ENCODE data around the gene CTNNBIP1. TPM values are rescaled to one million over a fixed set of nuclear protein-coding genes. Genes with fewer than 3 reads are reported as not detected.

The CTNNBIP1 gene
- total and polyA plus RNA-seq, 2 experiments from 2014 or later = 80.1 to 122 TPM

DNA sequence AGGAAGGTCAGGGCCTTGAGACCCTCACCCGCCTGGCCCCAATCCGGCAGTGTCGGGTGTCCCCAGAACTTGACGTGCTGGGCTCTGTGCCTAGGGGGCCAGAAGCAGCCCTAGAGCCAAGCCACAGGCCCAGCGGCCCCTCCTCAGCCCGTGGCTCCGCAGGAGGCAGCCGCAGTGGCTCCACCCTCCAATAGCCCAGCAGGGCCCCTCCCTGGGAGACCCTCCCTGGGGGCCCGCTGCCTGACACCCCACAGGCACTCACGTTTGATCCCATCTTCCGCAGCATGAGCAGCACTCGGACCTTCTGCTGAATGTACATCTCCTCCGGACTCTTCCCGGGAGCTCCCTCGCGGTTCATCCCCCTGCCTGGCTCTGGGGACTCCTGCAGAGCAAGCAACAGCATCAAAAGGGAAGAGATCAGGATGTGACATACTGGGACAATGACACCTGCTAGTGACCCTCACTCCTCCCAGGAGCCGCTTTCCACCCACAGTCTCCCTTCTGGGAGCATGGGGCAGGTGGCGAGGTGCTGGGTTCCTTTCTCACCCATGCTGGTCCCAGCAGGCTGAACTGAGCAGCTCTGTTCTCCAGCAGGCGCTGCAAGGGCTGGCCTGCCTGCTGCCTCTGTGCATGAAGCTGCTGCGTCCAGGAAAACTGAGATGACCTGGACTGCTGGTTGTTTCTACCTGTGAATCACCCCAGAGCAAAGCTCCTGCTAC is 38.2 kb downstream of the CTNNBIP1 start:
- H3K36me3 ChIP-seq = peaks cover 4% of the 10 kb centered on the region
- no peak for DNase-seq (ENCODE audit: low read depth in 1 of 2, low spot score in 1 of 2)
- no peaks in the 10 kb centered on the region for H3K27me3 ChIP-seq
- H3K4me3 ChIP-seq = no peak overlapping the region
- TF ChIP-seq, protein P1, sequence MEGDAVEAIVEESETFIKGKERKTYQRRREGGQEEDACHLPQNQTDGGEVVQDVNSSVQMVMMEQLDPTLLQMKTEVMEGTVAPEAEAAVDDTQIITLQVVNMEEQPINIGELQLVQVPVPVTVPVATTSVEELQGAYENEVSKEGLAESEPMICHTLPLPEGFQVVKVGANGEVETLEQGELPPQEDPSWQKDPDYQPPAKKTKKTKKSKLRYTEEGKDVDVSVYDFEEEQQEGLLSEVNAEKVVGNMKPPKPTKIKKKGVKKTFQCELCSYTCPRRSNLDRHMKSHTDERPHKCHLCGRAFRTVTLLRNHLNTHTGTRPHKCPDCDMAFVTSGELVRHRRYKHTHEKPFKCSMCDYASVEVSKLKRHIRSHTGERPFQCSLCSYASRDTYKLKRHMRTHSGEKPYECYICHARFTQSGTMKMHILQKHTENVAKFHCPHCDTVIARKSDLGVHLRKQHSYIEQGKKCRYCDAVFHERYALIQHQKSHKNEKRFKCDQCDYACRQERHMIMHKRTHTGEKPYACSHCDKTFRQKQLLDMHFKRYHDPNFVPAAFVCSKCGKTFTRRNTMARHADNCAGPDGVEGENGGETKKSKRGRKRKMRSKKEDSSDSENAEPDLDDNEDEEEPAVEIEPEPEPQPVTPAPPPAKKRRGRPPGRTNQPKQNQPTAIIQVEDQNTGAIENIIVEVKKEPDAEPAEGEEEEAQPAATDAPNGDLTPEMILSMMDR (IDR thresholded peaks at IDR 0.05; ENCODE audit: low read depth, low read length) = no peak
- H3K27ac ChIP-seq = no peak overlapping the region
- H3K4me1 ChIP-seq (ENCODE audit: low read depth) = peaks cover 9% of the 10 kb centered on the region
- H3K9me3 ChIP-seq (ENCODE audit: low read depth) = no peaks in the 10 kb centered on the region

DNA sequence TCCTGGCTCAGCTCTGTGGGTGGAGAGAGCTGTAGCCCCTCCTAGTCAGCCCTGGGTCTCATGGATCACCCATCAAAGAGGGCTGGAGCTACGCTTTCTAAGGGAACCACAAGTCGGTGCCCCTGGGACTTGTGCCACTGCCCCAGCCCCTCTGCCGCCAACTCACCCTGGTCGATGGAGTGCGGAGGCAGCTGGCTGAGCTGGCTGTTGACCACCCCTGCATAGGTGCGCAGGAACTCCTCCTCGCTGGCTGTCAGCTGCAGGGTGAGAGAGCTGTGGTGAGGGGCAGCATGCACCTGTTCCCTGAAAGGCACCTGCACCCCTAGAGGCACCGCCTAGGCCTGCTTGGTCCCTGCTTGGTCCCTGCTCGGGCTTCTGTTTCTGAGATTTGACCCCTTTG is 39.0 kb downstream of the CTNNBIP1 start:
- Histone ChIP-seq H3K9me3 (ENCODE audit: low read depth) (no peaks in the 10 kb centered on the region), H3K36me3 (peaks cover 4% of the 10 kb centered on the region), H3K27ac (no peak overlapping the region), H3K4me3 (no peak overlapping the region), H3K4me1 (ENCODE audit: low read depth) (peaks cover 8% of the 10 kb centered on the region), H3K27me3 (no peaks in the 10 kb centered on the region)
- TF ChIP-seq, protein P1 (IDR thresholded peaks at IDR 0.05; ENCODE audit: low read depth, low read length) = no peak
- no peak for DNase-seq (ENCODE audit: low read depth in 1 of 2, low spot score in 1 of 2)

DNA sequence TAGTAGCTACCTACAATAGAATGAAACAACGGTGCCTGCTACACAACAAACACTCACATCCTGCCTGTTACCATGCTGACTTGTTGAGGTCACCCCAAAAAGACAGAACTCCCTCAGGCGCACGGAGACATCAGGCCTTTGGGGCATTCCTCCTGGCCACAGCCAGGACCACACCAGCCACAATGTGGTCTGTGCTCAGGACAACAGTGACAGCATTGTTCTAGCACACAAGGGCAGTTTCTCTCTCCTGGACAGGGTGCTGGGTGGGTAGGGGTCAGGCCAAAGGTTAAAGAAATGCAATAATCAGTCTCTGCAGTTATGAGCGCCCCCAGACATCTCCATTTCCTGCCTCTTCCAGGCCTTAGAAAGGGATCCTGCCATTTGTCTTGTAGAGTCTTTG is 39.5 kb downstream of the CTNNBIP1 start:
- Histone ChIP-seq H3K4me3 (no peak overlapping the region), H3K27me3 (no peaks in the 10 kb centered on the region), H3K36me3 (peaks cover 4% of the 10 kb centered on the region), H3K4me1 (ENCODE audit: low read depth) (peaks cover 6% of the 10 kb centered on the region), H3K27ac (no peak overlapping the region), H3K9me3 (ENCODE audit: low read depth) (no peaks in the 10 kb centered on the region)
- TF ChIP-seq, protein P1 (IDR thresholded peaks at IDR 0.05; ENCODE audit: low read depth, low read length) = no peak
- no peak for DNase-seq (ENCODE audit: low read depth in 1 of 2, low spot score in 1 of 2)

DNA sequence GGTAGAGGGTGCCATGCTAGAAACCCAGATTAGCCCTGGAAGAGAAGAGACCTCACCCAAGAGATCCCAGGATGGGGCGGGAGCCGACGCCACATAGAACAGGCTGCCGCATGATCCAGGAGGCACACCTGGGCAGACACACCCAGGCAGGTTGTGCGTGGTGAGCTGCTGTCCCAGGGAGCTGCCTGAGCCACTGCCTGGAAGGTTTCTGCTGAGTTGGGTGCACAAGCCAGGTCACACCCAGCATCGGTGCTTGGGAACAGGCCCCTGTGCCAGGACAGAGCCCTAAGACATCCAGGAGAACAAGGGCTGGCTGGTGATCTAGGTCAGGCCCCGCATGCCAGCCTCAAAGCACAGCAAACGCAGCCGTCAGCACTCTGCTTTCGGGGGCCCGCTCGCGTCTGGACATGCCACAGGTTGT is 40.2 kb downstream of the CTNNBIP1 start:
- Histone ChIP-seq H3K9me3 (ENCODE audit: low read depth) (no peaks in the 10 kb centered on the region), H3K27ac (no peak overlapping the region), H3K4me1 (ENCODE audit: low read depth) (no peaks in the 10 kb centered on the region), H3K4me3 (no peak overlapping the region), H3K27me3 (no peaks in the 10 kb centered on the region), H3K36me3 (peaks cover 4% of the 10 kb centered on the region)
- TF ChIP-seq, protein P1 (IDR thresholded peaks at IDR 0.05; ENCODE audit: low read depth, low read length) = no peak
- DNase-seq (ENCODE audit: low read depth in 1 of 2, low spot score in 1 of 2) = no peak

DNA sequence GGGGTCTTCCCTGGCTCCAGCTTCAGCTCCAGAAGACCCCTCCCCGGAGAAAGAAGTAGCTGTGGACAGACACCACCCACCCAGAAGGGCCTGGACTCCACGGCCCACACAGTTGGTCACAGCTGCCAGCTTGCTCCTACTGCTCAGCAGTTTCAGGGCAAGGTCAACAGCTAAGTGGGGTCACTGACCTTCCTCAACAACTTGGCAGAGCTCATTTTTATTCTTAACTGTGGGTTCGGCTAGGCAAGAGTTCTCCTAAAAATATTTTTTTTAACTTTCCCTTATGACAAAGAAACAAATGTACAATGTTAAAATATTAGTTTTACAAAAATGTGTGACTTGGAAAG is 41.9 kb downstream of the CTNNBIP1 start:
- no peaks in the 10 kb centered on the region for H3K9me3 ChIP-seq (ENCODE audit: low read depth)
- no peak for DNase-seq (ENCODE audit: low read depth in 1 of 2, low spot score in 1 of 2)
- TF ChIP-seq, protein P1 (IDR thresholded peaks at IDR 0.05; ENCODE audit: low read depth, low read length) = no peak
- no peak overlapping the region for H3K4me3 ChIP-seq
- peak overlapping the region; percentile 50 for H3K27ac ChIP-seq
- H3K4me1 ChIP-seq (ENCODE audit: low read depth) = no peaks in the 10 kb centered on the region
- peaks cover 4% of the 10 kb centered on the region for H3K36me3 ChIP-seq
- H3K27me3 ChIP-seq = no peaks in the 10 kb centered on the region

Measured in cardiac muscle cell (in vitro differentiated cells and primary cell).